K562 (cell line): ENCODE measurements around the gene MMAB. TPM values are rescaled to one million over a fixed set of nuclear protein-coding genes. Genes with fewer than 3 reads are reported as not detected.
A peak's percentile ranks its signal among the peaks of the same experiment; 100 is the strongest.

ENCODE experiments used
- ATAC-seq: fragments of 200-7000 bp; cut with Tn5 transposase; 3 replicates; pipeline ENCODE4 v1.9.1; 2020; ENCODE audit warnings: moderate library complexity
- BruUV-seq: library from RNA; stranded (reverse); fragments of 400-500 nt; replicated peaks from 2 replicates; lab custom pipeline; 2021; lab: Mats Ljungman, UMichigan
- CTCF ChIA-PET: fragments of 300-600 bp; formaldehyde crosslinking; extraction: SDS; loops from one replicate; lab custom pipeline; 2021; ENCODE audit warnings: low intra/inter-chr PET ratio; lab: Yijun Ruan, JAX
- POLR2A ChIA-PET: fragments of 300-600, 350-650 bp; sonication (Branson Sonifier 250); formaldehyde crosslinking; extraction: SDS; loops from one replicate; lab custom pipeline; 2021; ENCODE audit warnings: antibody characterized with exemption, inconsistent platforms; lab: Yijun Ruan, JAX
- DNase-seq, 4 experiments: peaks; one replicate each; pipeline versions ENCODE4 v3.0.0 to v3.0.0-alpha.2; 2011 to 2018; ENCODE audit warnings: low spot score in 3 of 4, mixed read lengths in 3 of 4; ENCODE audit errors: extremely low read depth in 1 of 4
- FAIRE-seq: peaks from 2 replicates; lab custom pipeline; 2011; peaks lifted over from hg19 to GRCh38; lab: Jason Lieb, UNC
- H2AFZ ChIP-seq: 2 replicates; pipeline ENCODE4 v1.6.0; 2011; ENCODE audit warnings: low read depth, low read length, control low read depth, inconsistent platforms
- H3K27ac ChIP-seq: fragments of 200-600 bp; 3 replicates; pipeline ENCODE4 v1.8.0; 2011; ENCODE audit warnings: low read depth, mild to moderate bottlenecking, control low read depth, inconsistent platforms, low read length, moderate library complexity, mixed read lengths; ENCODE audit errors: extremely low read depth
- H3K27me3 ChIP-seq, 2 experiments: fragments of 300-600 bp in 1 of 2; 2 replicates in 1 of 2; 3 replicates in 1 of 2; pipeline versions ENCODE4 v1.6.0 to v1.8.0; 2011; ENCODE audit warnings: inconsistent platforms in 2 of 2, low read length in 2 of 2, mild to moderate bottlenecking in 1 of 2, mixed read lengths in 1 of 2, moderate library complexity in 1 of 2; ENCODE audit not compliant: control insufficient read depth in 2 of 2, insufficient read depth in 2 of 2
- H3K36me3 ChIP-seq: fragments of 300-600 bp; 3 replicates; pipeline ENCODE4 v1.8.0; 2011; ENCODE audit warnings: mild to moderate bottlenecking, low read length, inconsistent platforms; ENCODE audit not compliant: control insufficient read depth, insufficient read depth
- H3K4me1 ChIP-seq, 2 experiments: fragments of 200-600 bp in 1 of 2; replicated peaks in 1 of 2; 2 replicates in 1 of 2; 3 replicates in 1 of 2; pipeline versions ENCODE4 v1.5.1 to v1.8.0; 2011; ENCODE audit warnings: inconsistent platforms in 2 of 2, low read length in 2 of 2, mild to moderate bottlenecking in 1 of 2, mixed read lengths in 1 of 2, moderate library complexity in 1 of 2; ENCODE audit not compliant: control insufficient read depth in 2 of 2, insufficient read depth in 2 of 2
- H3K4me2 ChIP-seq: 2 replicates; pipeline ENCODE4 v1.6.1; 2011; ENCODE audit warnings: low read length, control low read depth, inconsistent platforms, mixed read lengths; ENCODE audit not compliant: insufficient read depth
- H3K4me3 ChIP-seq: fragments of 200-600 bp; sonication (generic), shearing (Covaris generic); 2 replicates; pipeline ENCODE4 v1.5.1; 2016; ENCODE audit warnings: control low read depth, inconsistent platforms
- H3K79me2 ChIP-seq: fragments of 200-600 bp; 3 replicates; pipeline ENCODE4 v1.8.0; 2011; ENCODE audit warnings: low read length, inconsistent platforms; ENCODE audit not compliant: control insufficient read depth, insufficient read depth
- H3K9ac ChIP-seq, 2 experiments: 2 replicates each; pipeline versions ENCODE4 v1.6.0 to v1.6.1; 2011; ENCODE audit warnings: low read depth in 2 of 2, low read length in 2 of 2, control low read depth in 1 of 2, inconsistent platforms in 1 of 2, mild to moderate bottlenecking in 1 of 2, mixed read lengths in 1 of 2; ENCODE audit not compliant: insufficient read depth in 1 of 2
- H3K9me1 ChIP-seq: one replicate; pipeline ENCODE4 v1.6.0; 2011; ENCODE audit warnings: inconsistent platforms, mild to moderate bottlenecking, low read length, moderate library complexity; ENCODE audit not compliant: control insufficient read depth, insufficient read depth
- H3K9me3 ChIP-seq: replicated peaks from 2 replicates; pipeline ENCODE4 v1.5.1; 2011; ENCODE audit warnings: low read depth, low read length, inconsistent platforms; ENCODE audit not compliant: control insufficient read depth, insufficient read depth
- H4K20me1 ChIP-seq: replicated peaks from 2 replicates; pipeline ENCODE4 v1.6.1; 2011; ENCODE audit warnings: low read length, inconsistent platforms, mixed read lengths; ENCODE audit not compliant: control insufficient read depth, insufficient read depth
- ARID2 ChIP-seq: fragments of 450-650 bp; IDR thresholded peaks from 2 replicates; pipeline ENCODE4 v1.6.1; 2017; ENCODE audit warnings: antibody characterized with exemption, mild to moderate bottlenecking
- ATF1 ChIP-seq, 2 experiments: fragments of 450-650 bp in 1 of 2; IDR thresholded peaks; 2 replicates each; pipeline ENCODE4 v1.6.1; 2016; ENCODE audit warnings: missing compliant biosample characterization in 1 of 2, missing genetic modification characterization in 1 of 2
- CREM ChIP-seq: IDR thresholded peaks from 2 replicates; pipeline ENCODE4 v1.6.1; 2014; ENCODE audit warnings: antibody characterized with exemption, low read depth
- KDM4B ChIP-seq, 2 experiments: fragments of 450-650 bp in 1 of 2; sonication (generic) in 1 of 2; IDR thresholded peaks; 2 replicates each; pipeline ENCODE4 v1.6.1; 2016 to 2017; ENCODE audit warnings: borderline replicate concordance in 2 of 2, antibody characterized with exemption in 1 of 2, low read depth in 1 of 2, mild to moderate bottlenecking in 1 of 2
- MBD2 ChIP-seq: sonication (generic); IDR thresholded peaks from 2 replicates; pipeline ENCODE4 v1.6.1; 2016; ENCODE audit warnings: low read depth, borderline replicate concordance
- NFATC3 ChIP-seq: fragments of 450-650 bp; IDR thresholded peaks from 2 replicates; pipeline ENCODE4 v1.6.1; 2017; ENCODE audit warnings: mild to moderate bottlenecking
- POLR2G ChIP-seq: fragments of 200-400 bp; formaldehyde crosslinking; IDR thresholded peaks from 2 replicates; pipeline ENCODE4 v1.6.1; 2017; ENCODE audit warnings: low read depth, mild to moderate bottlenecking, antibody characterized with exemption, low read length, moderate library complexity
- RBM14 ChIP-seq: fragments of 200-400 bp; formaldehyde crosslinking; IDR thresholded peaks from 2 replicates; pipeline ENCODE4 v1.6.1; 2018; ENCODE audit warnings: low read depth, mild to moderate bottlenecking, low read length, moderate library complexity, borderline replicate concordance; ENCODE audit not compliant: insufficient read depth
- U2AF2 ChIP-seq: fragments of 200-400 bp; formaldehyde crosslinking; optimal IDR thresholded peaks from 2 replicates; pipeline ENCODE3; 2017; ENCODE audit warnings: low read depth, mild to moderate bottlenecking, low read length
- ZNF316 ChIP-seq: fragments of 450-650 bp; IDR thresholded peaks from 2 replicates; pipeline ENCODE4 v1.6.1; 2016
- WGBS: fragments of 100-300 bp; shearing (Covaris generic); methylation state at CpG from one replicate; pipeline ENCODE4 v1.1.6; 2016; ENCODE audit warnings: low coverage, mixed read lengths; ENCODE audit not compliant: insufficient coverage; ENCODE audit errors: missing lambda C conversion rate; 5-methylcytosine and 5-hydroxymethylcytosine counted together
- in situ Hi-C: fragments of 300-500 bp; cut with MboI; formaldehyde crosslinking; loops from 4 replicates; pipeline ENCODE4 v1.15.0; 2018; ENCODE audit warnings: inconsistent platforms, mixed read lengths
- intact Hi-C: fragments of 100-400 bp; cut with micrococcal nuclease; formaldehyde crosslinking; loops from 2 replicates; pipeline ENCODE4 v1.14.2; 2022
- polyA plus RNA-seq, 8 experiments: library from polyadenylated mRNA; depleted of rRNA in 4 of 8; stranded (reverse) in 5 of 8; unstranded in 3 of 8; fragments of >200 nt; fragmentation: Nextera tagmentation in 2 of 8; fragmentation: Illumina TruSeq in 1 of 8; extraction: Ambion mirVana in 2 of 8; extraction: Trizol in 1 of 8; gene quantifications; 2 replicates each; pipeline versions ENCODE4 v1.2.1 to v1.2.3, GENCODE V29; 2011 to 2014; ENCODE audit warnings: inconsistent platforms in 1 of 8, missing spikeins in 1 of 8
- total RNA-seq, 7 experiments: library from RNA; depleted of rRNA in 6 of 7; stranded (reverse); fragments of >200 nt in 6 of 7; fragmentation: Illumina TruSeq in 2 of 7; extraction: Trizol in 2 of 7; gene quantifications; 2 replicates each; pipeline versions ENCODE4 v1.2.1 to v1.2.3, GENCODE V29; 2011 to 2021; ENCODE audit warnings: low replicate concordance in 1 of 7
- TF ChIP-seq, protein P1 (sequence below), 2 experiments: fragments of 150-350 bp in 1 of 2; IDR thresholded peaks; 2 replicates each; pipeline ENCODE4 v1.6.1; 2012 to 2016; ENCODE audit warnings: low read depth in 2 of 2, low read length in 2 of 2, mild to moderate bottlenecking in 1 of 2, moderate library complexity in 1 of 2

MMAB gene
- total and polyA plus RNA-seq, 9 of the 15 experiments (the other 6 are each of a cell fraction or from before 2014, with no cell fraction given) = 9.5 to 76.1 (median 46.2) TPM

GRCh38 chr12:109562871-109563270, 10.4 kb downstream of the MMAB start (continued):
- TF ChIP-seq, protein P1, sequence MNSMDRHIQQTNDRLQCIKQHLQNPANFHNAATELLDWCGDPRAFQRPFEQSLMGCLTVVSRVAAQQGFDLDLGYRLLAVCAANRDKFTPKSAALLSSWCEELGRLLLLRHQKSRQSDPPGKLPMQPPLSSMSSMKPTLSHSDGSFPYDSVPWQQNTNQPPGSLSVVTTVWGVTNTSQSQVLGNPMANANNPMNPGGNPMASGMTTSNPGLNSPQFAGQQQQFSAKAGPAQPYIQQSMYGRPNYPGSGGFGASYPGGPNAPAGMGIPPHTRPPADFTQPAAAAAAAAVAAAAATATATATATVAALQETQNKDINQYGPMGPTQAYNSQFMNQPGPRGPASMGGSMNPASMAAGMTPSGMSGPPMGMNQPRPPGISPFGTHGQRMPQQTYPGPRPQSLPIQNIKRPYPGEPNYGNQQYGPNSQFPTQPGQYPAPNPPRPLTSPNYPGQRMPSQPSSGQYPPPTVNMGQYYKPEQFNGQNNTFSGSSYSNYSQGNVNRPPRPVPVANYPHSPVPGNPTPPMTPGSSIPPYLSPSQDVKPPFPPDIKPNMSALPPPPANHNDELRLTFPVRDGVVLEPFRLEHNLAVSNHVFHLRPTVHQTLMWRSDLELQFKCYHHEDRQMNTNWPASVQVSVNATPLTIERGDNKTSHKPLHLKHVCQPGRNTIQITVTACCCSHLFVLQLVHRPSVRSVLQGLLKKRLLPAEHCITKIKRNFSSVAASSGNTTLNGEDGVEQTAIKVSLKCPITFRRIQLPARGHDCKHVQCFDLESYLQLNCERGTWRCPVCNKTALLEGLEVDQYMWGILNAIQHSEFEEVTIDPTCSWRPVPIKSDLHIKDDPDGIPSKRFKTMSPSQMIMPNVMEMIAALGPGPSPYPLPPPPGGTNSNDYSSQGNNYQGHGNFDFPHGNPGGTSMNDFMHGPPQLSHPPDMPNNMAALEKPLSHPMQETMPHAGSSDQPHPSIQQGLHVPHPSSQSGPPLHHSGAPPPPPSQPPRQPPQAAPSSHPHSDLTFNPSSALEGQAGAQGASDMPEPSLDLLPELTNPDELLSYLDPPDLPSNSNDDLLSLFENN (IDR thresholded peaks at IDR 0.05; ENCODE audit: low read depth in 2 of 2, low read length in 2 of 2) = no peak
- TF ChIP-seq NFATC3 = no peak
- no peak for TF ChIP-seq ZNF316
- no peak for TF ChIP-seq ARID2
- no peak for TF ChIP-seq MBD2
- TF ChIP-seq CREM = no peak
- TF ChIP-seq ATF1 (CRISPR knock-in tag; IDR thresholded peaks at IDR 0.05) = no peak
- TF ChIP-seq ATF1 (tag; IDR thresholded peaks at IDR 0.05) = no peak
- no peak for TF ChIP-seq RBM14

- H3K79me2 ChIP-seq = no peaks in the 10 kb centered on the region
- TF ChIP-seq POLR2G = 0 out of 2 replicates have a peak, but pooled peaks have one; percentile 18
- no peak for TF ChIP-seq KDM4B (IDR thresholded peaks at IDR 0.05; ENCODE audit: borderline replicate concordance in 2 of 2, low read depth in 1 of 2)
- TF ChIP-seq U2AF2 = no peak
- DNase-seq = no peak
- no peaks in the 10 kb centered on the region for H3K27me3 ChIP-seq
- ATAC-seq = no peak
- peaks cover 36% of the 10 kb centered on the region; the same call in 2 of the 3 replicates for H3K36me3 ChIP-seq
- no peak overlapping the region for H3K27ac ChIP-seq
- intact Hi-C loops (no loop called here), in situ Hi-C loops (no loop called here)
- no TSS peak for BruUV-seq
- H3K4me3 ChIP-seq = no peak overlapping the region
- no peaks in the 10 kb centered on the region for H3K9me1 ChIP-seq
- FAIRE-seq = no peak
- no peaks in the 10 kb centered on the region for H3K9me3 ChIP-seq
- no peak overlapping the region for H3K4me2 ChIP-seq
- no peak overlapping the region for H2AFZ ChIP-seq
- H4K20me1 ChIP-seq = no peaks in the 10 kb centered on the region
- peaks cover 0 to 5% of the 10 kb centered on the region in 2 experiments; a peak in 2 of 5 replicates for H3K4me1 ChIP-seq
- H3K9ac ChIP-seq = no peak overlapping the region
- CTCF ChIA-PET = no interaction called here
- POLR2A ChIA-PET = no interaction called here
- WGBS = 98% methylated on average over 4 of the region's 10 CpGs
Measured at GRCh38 chr12:109561711-109562030, 11.6 kb downstream of the MMAB start.
